GM19397 (cell line): ENCODE data around the gene S100A14.

Source experiments
- ATAC-seq: cut with Tn5 transposase; IDR thresholded peaks from one replicate; pipeline ENCODE4 v1.9.1; 2021; ENCODE audit warnings: mild to moderate bottlenecking, moderate library complexity; ENCODE audit not compliant: unreplicated experiment

The S100A14 gene

GRCh38 chr1:153616917-153617311, 789 bp upstream of the S100A14 start:
- no peak for ATAC-seq

- no peak for ATAC-seq
These were observed 719 bp downstream of the S100A14 start for GRCh38 chr1:153615406-153615805.

GRCh38 chr1:153614906-153615305, 1.2 kb downstream of the S100A14 start:
- ATAC-seq = no peak

- no peak for ATAC-seq
These were observed 1.8 kb downstream of the S100A14 start for GRCh38 chr1:153614189-153614900.

- ATAC-seq = no peak
These were observed 2.7 kb downstream of the S100A14 start for GRCh38 chr1:153613406-153613805.

- no peak for ATAC-seq
These were observed 3.3 kb downstream of the S100A14 start, which contains the start of gene S100A16 for GRCh38 chr1:153612755-153613331. Gene S100A16, minus strand, starts transcription at chr1:153613137. Its CDS starts 4,986 bp downstream, at chr1:153608151.

GRCh38 chr1:153612111-153612754, 3.9 kb downstream of the S100A14 start:
- ATAC-seq = no peak

GRCh38 chr1:153611356-153611755, 4.8 kb downstream of the S100A14 start:
- no peak for ATAC-seq

GRCh38 chr1:153610811-153611301, 5.3 kb downstream of the S100A14 start:
- ATAC-seq = no peak

- ATAC-seq = no peak
These were observed 5.8 kb downstream of the S100A14 start for GRCh38 chr1:153610334-153610733.

GRCh38 chr1:153609585-153609907, 6.6 kb downstream of the S100A14 start:
- ATAC-seq = no peak

- no peak for ATAC-seq
These were observed 7.2 kb downstream of the S100A14 start for GRCh38 chr1:153608742-153609584.

- ATAC-seq = no peak
These were observed 7.9 kb downstream of the S100A14 start for GRCh38 chr1:153608089-153608682.

GRCh38 chr1:153607381-153607780, 8.7 kb downstream of the S100A14 start:
- no peak for ATAC-seq

- no peak for ATAC-seq
These were observed 9.9 kb downstream of the S100A14 start for GRCh38 chr1:153606194-153606593.

GRCh38 chr1:153602749-153603148, 13.4 kb downstream of the S100A14 start:
- no peak for ATAC-seq

GRCh38 chr1:153599847-153600246, 16.3 kb downstream of the S100A14 start:
- no peak for ATAC-seq

- ATAC-seq = peak; percentile 97
These were observed 17.6 kb downstream of the S100A14 start for GRCh38 chr1:153598309-153599172.

- ATAC-seq = no peak
These were observed 18.9 kb downstream of the S100A14 start for GRCh38 chr1:153597206-153597605.

- no peak for ATAC-seq
These were observed 23.4 kb downstream of the S100A14 start for GRCh38 chr1:153592748-153593147.
